Chondrocyte (in vitro differentiated cells): ENCODE results near the gene TRIM26. TPM values are rescaled to one million over a fixed set of nuclear protein-coding genes. Genes with fewer than 3 reads are reported as not detected.
A peak's percentile ranks its signal among the peaks of the same experiment; 100 is the strongest.

ENCODE experiments used
- DNase-seq: peaks from one replicate; pipeline ENCODE4 v3.0.0; 2021; ENCODE audit warnings: mixed read lengths, low spot score
- H3K27ac Mint-ChIP-seq: one replicate; pipeline ENCODE4 v1.8.0; 2021; ENCODE audit warnings: mild to moderate bottlenecking, moderate library complexity, mixed read lengths; ENCODE audit not compliant: unreplicated experiment
- H3K27me3 Mint-ChIP-seq: 2 replicates; pipeline ENCODE4 v1.8.0; 2021; ENCODE audit warnings: low read depth, mixed read lengths
- H3K36me3 Mint-ChIP-seq: 2 replicates; pipeline ENCODE4 v1.8.0; 2021; ENCODE audit warnings: low read depth, mixed read lengths
- H3K4me1 Mint-ChIP-seq: 2 replicates; pipeline ENCODE4 v1.8.0; 2021; ENCODE audit warnings: low read depth, mild to moderate bottlenecking, mixed read lengths
- H3K4me3 Mint-ChIP-seq: one replicate; pipeline ENCODE4 v1.8.0; 2021; ENCODE audit warnings: mild to moderate bottlenecking, moderate library complexity, mixed read lengths; ENCODE audit not compliant: unreplicated experiment
- H3K9me3 Mint-ChIP-seq: 2 replicates; pipeline ENCODE4 v1.8.0; 2021; ENCODE audit warnings: low read depth, mixed read lengths
- CTCF ChIP-seq: fragments of 200-600 bp; sonication (generic); IDR thresholded peaks from 2 replicates; pipeline ENCODE4 v1.5.0; 2021; ENCODE audit warnings: antibody characterized with exemption, mild to moderate bottlenecking, moderate library complexity
- total RNA-seq: library from RNA; stranded (reverse); gene quantifications from 3 replicates; pipeline ENCODE4 v1.2.1, GENCODE V29; 2021

The TRIM26 gene
- total RNA-seq, 1 donor from 2014 or later, result 37.6 TPM

GRCh38 chr6:30244560-30244959, 31.4 kb upstream of the TRIM26 start:
- H3K27me3 Mint-ChIP-seq, result no peaks in the 10 kb centered on the region
- no peaks in the 10 kb centered on the region for H3K4me1 Mint-ChIP-seq
- H3K9me3 Mint-ChIP-seq, result no peaks in the 10 kb centered on the region
- H3K27ac Mint-ChIP-seq, result no peak overlapping the region
- TF ChIP-seq CTCF, result no peak
- no peak overlapping the region for H3K4me3 Mint-ChIP-seq
- H3K36me3 Mint-ChIP-seq, result peaks cover 2% of the 10 kb centered on the region
- no peak for DNase-seq

- no peak for DNase-seq
- Mint-ChIP-seq H3K4me3 (no peak overlapping the region), H3K27me3 (peaks cover 2% of the 10 kb centered on the region), H3K36me3 (peaks cover 3% of the 10 kb centered on the region), H3K27ac (no peak overlapping the region), H3K9me3 (no peaks in the 10 kb centered on the region), H3K4me1 (no peaks in the 10 kb centered on the region)
- TF ChIP-seq CTCF, result peak; percentile 76
Measured at GRCh38 chr6:30238178-30238795, 25.1 kb upstream of the TRIM26 start.

- Mint-ChIP-seq H3K9me3 (no peaks in the 10 kb centered on the region), H3K4me3 (no peak overlapping the region), H3K27me3 (peaks cover 2% of the 10 kb centered on the region), H3K4me1 (no peaks in the 10 kb centered on the region), H3K27ac (no peak overlapping the region), H3K36me3 (peaks cover 1% of the 10 kb centered on the region)
- DNase-seq, result no peak
- TF ChIP-seq CTCF, result no peak
Measured at GRCh38 chr6:30234356-30234755, 21.1 kb upstream of the TRIM26 start.

- Mint-ChIP-seq H3K4me1 (no peaks in the 10 kb centered on the region), H3K27me3 (peaks cover 2% of the 10 kb centered on the region), H3K4me3 (no peak overlapping the region), H3K36me3 (no peaks in the 10 kb centered on the region), H3K9me3 (no peaks in the 10 kb centered on the region), H3K27ac (no peak overlapping the region)
- TF ChIP-seq CTCF, result no peak
- DNase-seq, result no peak
Measured at GRCh38 chr6:30231067-30231466, 17.9 kb upstream of the TRIM26 start.

- peaks cover 7% of the 10 kb centered on the region for H3K9me3 Mint-ChIP-seq
- no peak for DNase-seq
- H3K4me3 Mint-ChIP-seq, result no peak overlapping the region
- TF ChIP-seq CTCF, result no peak
- H3K36me3 Mint-ChIP-seq, result peaks cover 6% of the 10 kb centered on the region
- H3K27me3 Mint-ChIP-seq, result no peaks in the 10 kb centered on the region
- H3K4me1 Mint-ChIP-seq, result no peaks in the 10 kb centered on the region
- H3K27ac Mint-ChIP-seq, result no peak overlapping the region
Measured at GRCh38 chr6:30227763-30228487, 14.7 kb upstream of the TRIM26 start.
